HG03060 (cell line): ENCODE data around the gene RBMS1.
"Not testable (repeated sequence)": the region's sequence is repeated elsewhere in the genome, so short reads cannot be mapped to it uniquely, and the experiment has no call there.

Source experiments
- ATAC-seq: cut with Tn5 transposase; IDR thresholded peaks from one replicate; pipeline ENCODE4 v1.9.1; 2021; ENCODE audit warnings: low read depth, moderate number of reproducible peaks; ENCODE audit not compliant: unreplicated experiment

Gene RBMS1

DNA sequence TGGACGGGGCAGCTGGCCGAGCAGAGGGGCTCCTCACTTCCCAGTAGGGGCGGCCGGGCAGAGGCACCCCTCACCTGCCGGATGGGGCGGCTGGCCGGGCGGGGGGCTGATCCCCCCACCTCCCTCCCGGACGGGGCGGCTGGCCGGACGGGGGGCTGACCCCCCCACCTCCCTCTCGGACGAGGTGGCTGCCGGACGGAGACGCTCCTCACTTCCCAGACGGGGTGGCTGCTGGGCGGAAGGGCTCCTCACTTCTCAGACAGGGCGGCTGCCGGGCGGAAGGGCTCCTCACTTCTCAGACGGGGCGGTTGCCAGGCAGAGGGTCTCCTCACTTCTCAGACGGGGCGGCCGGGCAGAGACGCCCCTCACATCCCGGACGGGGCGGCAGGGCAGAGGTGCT lies 54.6 kb downstream of the RBMS1 start:
- ATAC-seq: not testable (repeated sequence)

DNA sequence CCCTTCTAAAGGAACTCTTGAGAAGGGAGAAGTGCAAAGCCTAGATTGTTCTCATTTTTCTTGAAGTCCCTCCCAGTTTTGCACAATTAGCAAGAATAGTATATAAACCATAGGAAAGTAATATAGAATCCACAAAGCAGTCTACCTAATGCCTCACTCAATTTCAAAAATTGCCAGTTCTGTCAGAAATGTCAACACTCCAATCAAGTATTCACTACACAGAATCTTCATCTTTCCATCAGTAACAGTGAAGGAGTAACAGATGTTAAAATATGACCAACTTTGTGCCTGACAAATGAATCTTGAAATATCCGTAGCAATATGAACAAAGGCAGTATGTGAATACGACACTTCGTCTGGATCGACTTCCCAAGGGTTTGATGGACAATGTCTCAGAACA lies 56.3 kb downstream of the RBMS1 start:
- no peak for ATAC-seq

DNA sequence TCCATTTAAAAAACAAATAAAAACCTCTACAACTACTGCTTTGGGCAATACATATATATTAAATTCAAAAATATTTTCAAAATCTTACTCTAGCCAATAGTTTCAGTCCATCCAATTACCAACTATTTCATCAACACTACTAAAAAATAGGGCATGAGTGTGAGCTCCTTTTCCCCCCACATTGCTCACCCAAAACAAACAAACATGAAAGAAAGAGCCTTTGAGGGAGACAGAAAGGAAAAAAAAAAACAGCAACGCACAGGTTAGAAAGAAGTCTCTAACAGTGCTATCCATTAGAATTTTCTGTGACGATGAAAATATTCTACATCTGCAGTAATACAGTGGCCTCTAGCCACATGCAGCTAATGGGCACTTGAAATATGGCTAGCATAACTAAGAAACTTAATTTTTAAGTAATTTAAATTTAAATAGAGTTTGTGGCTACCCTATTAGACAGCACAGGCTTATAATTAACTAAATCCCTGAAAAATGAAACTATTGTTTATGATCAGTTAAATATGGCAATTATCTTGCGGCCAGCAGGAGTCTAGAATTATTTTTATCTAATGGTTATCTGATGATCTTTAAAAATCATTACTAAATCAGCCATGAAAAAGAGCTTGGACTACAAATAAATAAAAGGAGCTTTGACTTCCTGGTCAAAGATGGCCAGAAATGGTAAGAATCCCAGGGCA lies 59.2 kb downstream of the RBMS1 start:
- ATAC-seq: no peak

DNA sequence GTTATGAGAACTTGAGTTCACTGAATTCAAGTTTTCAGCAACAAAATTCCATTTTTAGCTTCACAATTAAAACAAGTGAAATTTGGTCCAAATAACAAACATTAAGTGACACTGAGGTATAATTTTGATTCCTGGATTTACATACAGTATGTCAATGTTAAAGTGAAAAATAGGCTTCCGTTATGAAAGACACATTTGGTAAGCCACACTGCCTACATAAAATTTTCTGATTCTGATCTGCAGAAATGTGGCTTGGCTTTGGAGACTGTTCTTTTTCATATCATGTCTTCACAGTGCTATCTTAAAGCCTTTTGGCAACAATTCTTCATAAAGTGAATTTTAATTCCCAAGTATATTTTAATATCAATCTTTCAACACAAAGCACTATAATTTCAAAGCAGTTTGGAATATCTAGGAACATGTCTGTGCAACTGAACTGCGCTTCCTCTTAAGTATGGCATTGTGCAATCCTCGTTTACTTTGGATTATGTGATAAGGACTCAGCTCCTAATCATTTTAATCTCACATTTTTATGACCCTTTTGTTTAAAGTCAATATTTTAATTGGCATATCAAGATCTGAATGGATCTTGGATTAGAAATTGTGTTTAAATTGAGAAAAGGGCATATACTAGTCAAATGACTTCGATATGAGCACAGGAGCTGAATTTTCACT lies 60.0 kb downstream of the RBMS1 start:
- no peak for ATAC-seq

GRCh38 chr2:160432633-160433032 lies 61.0 kb downstream of the RBMS1 start:
- no peak for ATAC-seq

DNA sequence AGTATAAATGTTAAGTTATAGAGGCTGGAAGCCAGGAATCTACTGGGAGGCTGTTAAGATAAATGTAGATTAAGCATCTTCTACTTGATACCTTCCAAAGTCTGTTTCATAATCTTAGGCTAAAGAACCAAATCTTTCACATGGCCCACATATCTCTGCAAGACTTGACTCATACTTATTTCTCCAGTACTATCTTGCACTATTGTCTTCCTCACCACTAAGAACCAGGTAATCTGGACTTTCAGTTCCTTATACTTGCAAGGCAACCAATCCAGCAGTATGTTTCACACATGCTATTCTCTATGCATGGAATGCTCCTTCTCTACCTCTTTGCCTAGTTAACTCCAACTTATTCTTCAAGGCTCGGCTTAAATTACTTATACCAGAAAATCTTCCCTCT lies 62.2 kb downstream of the RBMS1 start:
- peak; percentile 74 for ATAC-seq

GRCh38 chr2:160430001-160430344 lies 63.6 kb downstream of the RBMS1 start:
- no peak for ATAC-seq

- ATAC-seq: no peak
Observed at GRCh38 chr2:160429248-160430000, 64.2 kb downstream of the RBMS1 start.

GRCh38 chr2:160428405-160428763 lies 65.2 kb downstream of the RBMS1 start:
- ATAC-seq: no peak

GRCh38 chr2:160427629-160428404 lies 65.8 kb downstream of the RBMS1 start:
- peak; percentile 42 for ATAC-seq

DNA sequence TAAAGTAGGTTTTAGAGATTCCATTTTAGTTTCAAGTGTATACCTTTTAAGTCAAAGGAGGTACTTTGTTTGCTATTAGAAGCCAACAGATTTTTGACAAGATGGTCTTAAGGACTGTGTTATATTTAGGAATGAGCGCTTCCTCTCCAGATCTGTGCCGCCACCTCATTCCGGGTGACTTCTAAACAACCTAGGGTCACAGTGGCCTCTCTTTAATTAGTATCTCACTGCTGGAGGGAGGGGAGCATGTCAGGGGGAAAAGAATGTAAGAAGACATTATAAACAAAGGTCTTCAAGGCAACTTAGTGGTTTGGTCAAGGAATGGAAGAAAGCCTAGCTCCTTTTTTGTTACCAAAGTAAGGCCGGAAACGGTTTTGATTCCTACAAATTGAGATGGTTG lies 67.0 kb downstream of the RBMS1 start:
- ATAC-seq: no peak

GRCh38 chr2:160425434-160426151 lies 68.0 kb downstream of the RBMS1 start:
- no peak for ATAC-seq

GRCh38 chr2:160423126-160423525 lies 70.5 kb downstream of the RBMS1 start:
- no peak for ATAC-seq

DNA sequence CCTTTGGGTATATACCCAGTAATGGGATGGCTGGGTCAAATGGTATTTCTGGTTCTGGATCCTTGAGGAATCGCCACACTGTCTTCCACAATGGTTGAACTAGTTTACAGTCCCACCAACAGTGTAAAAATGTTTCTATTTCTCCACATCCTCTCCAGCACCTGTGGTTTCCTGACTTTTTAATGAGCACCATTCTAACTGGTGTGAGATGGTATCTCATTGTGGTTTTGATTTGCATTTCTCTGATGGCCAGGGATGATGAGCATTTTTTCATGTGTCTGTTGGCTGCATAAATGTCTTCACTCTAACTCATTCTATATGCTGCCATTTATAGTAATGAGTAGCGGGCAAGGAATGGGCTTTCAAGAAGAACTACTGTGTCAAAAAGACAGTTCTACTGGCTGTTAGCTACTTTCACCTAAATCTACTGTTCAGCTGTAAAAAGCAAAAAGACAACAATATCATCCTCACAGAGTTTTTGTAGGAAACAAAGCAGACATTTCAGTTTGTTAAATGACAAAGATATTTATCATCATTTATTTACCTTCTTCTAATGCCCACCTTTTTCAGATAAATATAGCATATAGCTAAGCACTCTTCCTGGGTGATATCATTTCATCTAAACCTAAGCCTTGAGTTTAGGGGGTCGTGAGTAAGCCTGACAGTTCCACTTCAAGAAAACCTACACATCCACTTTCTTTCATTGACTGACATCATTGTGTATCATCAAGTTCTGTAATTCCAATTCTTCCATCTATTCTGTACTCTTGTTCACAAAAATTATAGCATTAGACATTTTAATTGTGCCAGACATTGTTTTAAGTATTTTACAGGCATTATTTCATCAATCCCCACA lies 71.7 kb downstream of the RBMS1 start:
- not testable (repeated sequence) for ATAC-seq

- ATAC-seq: no peak
Observed at GRCh38 chr2:160420711-160421110, 72.9 kb downstream of the RBMS1 start.

- no peak for ATAC-seq
Observed at GRCh38 chr2:160419776-160420505, 73.7 kb downstream of the RBMS1 start.

GRCh38 chr2:160418853-160419252 lies 74.8 kb downstream of the RBMS1 start:
- no peak for ATAC-seq

- no peak for ATAC-seq
Observed at GRCh38 chr2:160418398-160418765, 75.2 kb downstream of the RBMS1 start.
